ENCODE data around the gene GLIPR1L2. TPM values are rescaled to one million over a fixed set of nuclear protein-coding genes. Genes with fewer than 3 reads are reported as not detected.
A peak's percentile ranks its signal among the peaks of the same experiment; 100 is the strongest.

The GLIPR1L2 gene
- total RNA-seq, 3 donors from 2014 or later, result 0.80 to 6.3 (median 2.3) TPM

GRCh38 chr12:75471902-75472890 lies 81.3 kb downstream of the GLIPR1L2 start:
- Histone ChIP-seq H3K4me3 (no peak overlapping the region), H3K36me3 (no peaks in the 10 kb centered on the region), H3K9me3 (no peaks in the 10 kb centered on the region), H3K27ac (no peak overlapping the region), H3K27me3 (no peaks in the 10 kb centered on the region), H3K4me1 (no peaks in the 10 kb centered on the region)
- intact Hi-C loops (cut with DNase I; ENCODE audit: low total_unique reads), result no loop called here
- no peak for DNase-seq (ENCODE audit: low spot score in 2 of 2)
- TF ChIP-seq POLR2AphosphoS5 (IDR thresholded peaks at IDR 0.05) (no peak), POLR2A (IDR thresholded peaks at IDR 0.05) (no peak), CTCF (IDR thresholded peaks at IDR 0.05) (no peak)

GRCh38 chr12:75474116-75474515 lies 83.2 kb downstream of the GLIPR1L2 start:
- H3K9me3 ChIP-seq, result no peaks in the 10 kb centered on the region
- no peak overlapping the region for H3K4me3 ChIP-seq
- TF ChIP-seq CTCF (IDR thresholded peaks at IDR 0.05) (no peak), POLR2AphosphoS5 (IDR thresholded peaks at IDR 0.05) (no peak), POLR2A (IDR thresholded peaks at IDR 0.05) (no peak)
- H3K4me1 ChIP-seq, result no peaks in the 10 kb centered on the region
- peak overlapping the region in 1 of 2 donors; percentile 2 for H3K27ac ChIP-seq
- no peaks in the 10 kb centered on the region for H3K36me3 ChIP-seq
- no peaks in the 10 kb centered on the region for H3K27me3 ChIP-seq
- intact Hi-C loops (cut with DNase I; ENCODE audit: low total_unique reads), result no loop called here
- DNase-seq (ENCODE audit: low spot score in 2 of 2), result peak in 1 of 2 donors; percentile 28

GRCh38 chr12:75476071-75476470 lies 85.2 kb downstream of the GLIPR1L2 start:
- H3K4me3 ChIP-seq, result no peak overlapping the region
- intact Hi-C loops (cut with DNase I; ENCODE audit: low total_unique reads), result no loop called here

GRCh38 chr12:75477137-75477536 lies 86.2 kb downstream of the GLIPR1L2 start:
- H3K9me3 ChIP-seq, result no peaks in the 10 kb centered on the region
- no peaks in the 10 kb centered on the region for H3K36me3 ChIP-seq
- no peaks in the 10 kb centered on the region for H3K27me3 ChIP-seq
- no peak overlapping the region for H3K27ac ChIP-seq
- H3K4me3 ChIP-seq, result no peak overlapping the region
- no peak for TF ChIP-seq POLR2A (IDR thresholded peaks at IDR 0.05)
- no peaks in the 10 kb centered on the region for H3K4me1 ChIP-seq
- DNase-seq (ENCODE audit: low spot score in 2 of 2), result no peak
- intact Hi-C loops (cut with DNase I; ENCODE audit: low total_unique reads), result no loop called here

More at GRCh38 chr12:75476071-75476470, 85.2 kb downstream of the GLIPR1L2 start:
- Histone ChIP-seq H3K9me3 (no peaks in the 10 kb centered on the region), H3K27me3 (no peaks in the 10 kb centered on the region), H3K4me1 (no peaks in the 10 kb centered on the region), H3K27ac (no peak overlapping the region), H3K36me3 (no peaks in the 10 kb centered on the region)
- DNase-seq (ENCODE audit: low spot score in 2 of 2), result no peak
- no peak for TF ChIP-seq POLR2AphosphoS5 (IDR thresholded peaks at IDR 0.05)
- TF ChIP-seq CTCF (IDR thresholded peaks at IDR 0.05), result no peak
- no peak for TF ChIP-seq POLR2A (IDR thresholded peaks at IDR 0.05)

- Histone ChIP-seq H3K9me3 (no peaks in the 10 kb centered on the region), H3K27ac (peak overlapping the region; percentile 84 to 90), H3K4me1 (no peaks in the 10 kb centered on the region), H3K27me3 (no peaks in the 10 kb centered on the region), H3K4me3 (no peak overlapping the region), H3K36me3 (no peaks in the 10 kb centered on the region)
- DNase-seq (ENCODE audit: low spot score in 2 of 2), result no peak
- intact Hi-C loops (cut with DNase I; ENCODE audit: low total_unique reads), result no loop called here
- TF ChIP-seq POLR2AphosphoS5 (IDR thresholded peaks at IDR 0.05) (no peak), POLR2A (IDR thresholded peaks at IDR 0.05) (no peak), CTCF (IDR thresholded peaks at IDR 0.05) (no peak)
Observed at GRCh38 chr12:75478116-75478794, 87.4 kb downstream of the GLIPR1L2 start.
